GM12801 (cell line): ENCODE measurements around the gene ITPRIPL2.

Source experiments
- TF ChIP-seq, protein P1 (sequence below): IDR thresholded peaks from one replicate; pipeline ENCODE4 v1.5.1; 2011; ENCODE audit warnings: control low read depth; ENCODE audit not compliant: insufficient read length; ENCODE audit errors: extremely low read depth

ITPRIPL2 gene

DNA sequence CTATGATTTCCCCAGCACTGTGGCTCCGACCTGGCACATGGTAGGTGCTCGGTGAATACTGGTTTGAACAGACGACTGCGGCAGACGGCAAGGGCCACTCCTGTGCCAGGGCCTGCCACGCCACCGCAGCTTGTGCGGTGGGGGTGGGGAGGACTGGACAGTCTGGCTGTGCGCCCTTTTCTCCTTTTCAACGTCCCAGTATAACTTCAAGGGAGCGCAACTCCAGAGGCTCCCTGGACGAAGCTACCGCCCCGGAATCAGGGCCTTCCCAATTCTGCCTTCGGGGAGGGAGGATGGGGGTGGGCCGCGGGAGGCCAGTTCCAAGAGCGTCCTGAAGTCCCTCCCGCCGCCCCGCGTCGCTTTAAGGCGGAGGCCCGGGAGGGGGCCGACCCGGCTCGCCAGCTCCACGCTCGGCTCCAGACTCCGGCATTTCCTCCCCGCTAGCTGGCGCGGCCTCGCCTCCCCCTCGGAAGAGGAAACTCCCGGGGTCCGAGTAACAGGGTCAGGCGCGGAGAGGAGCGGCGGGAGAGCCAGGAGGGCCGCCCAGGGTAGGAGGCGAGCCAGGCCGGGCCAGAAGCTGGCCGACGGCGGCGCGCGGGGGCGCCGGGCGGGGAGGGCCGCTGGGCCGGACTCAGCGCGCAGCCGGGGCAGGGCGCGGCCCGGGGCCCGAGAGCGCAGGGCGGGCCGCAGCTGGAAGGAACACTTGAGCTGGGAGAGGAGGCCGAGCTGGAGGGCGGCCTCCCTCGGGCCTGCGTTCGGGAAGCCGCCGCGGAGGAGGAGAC, at the start of gene ITPRIPL2:
ITPRIPL2 (plus strand) TSS at position 388 of the 782 bp plus-strand sequence. CDS start 498 bp downstream, outside the sequence.
- TF ChIP-seq, protein P1, sequence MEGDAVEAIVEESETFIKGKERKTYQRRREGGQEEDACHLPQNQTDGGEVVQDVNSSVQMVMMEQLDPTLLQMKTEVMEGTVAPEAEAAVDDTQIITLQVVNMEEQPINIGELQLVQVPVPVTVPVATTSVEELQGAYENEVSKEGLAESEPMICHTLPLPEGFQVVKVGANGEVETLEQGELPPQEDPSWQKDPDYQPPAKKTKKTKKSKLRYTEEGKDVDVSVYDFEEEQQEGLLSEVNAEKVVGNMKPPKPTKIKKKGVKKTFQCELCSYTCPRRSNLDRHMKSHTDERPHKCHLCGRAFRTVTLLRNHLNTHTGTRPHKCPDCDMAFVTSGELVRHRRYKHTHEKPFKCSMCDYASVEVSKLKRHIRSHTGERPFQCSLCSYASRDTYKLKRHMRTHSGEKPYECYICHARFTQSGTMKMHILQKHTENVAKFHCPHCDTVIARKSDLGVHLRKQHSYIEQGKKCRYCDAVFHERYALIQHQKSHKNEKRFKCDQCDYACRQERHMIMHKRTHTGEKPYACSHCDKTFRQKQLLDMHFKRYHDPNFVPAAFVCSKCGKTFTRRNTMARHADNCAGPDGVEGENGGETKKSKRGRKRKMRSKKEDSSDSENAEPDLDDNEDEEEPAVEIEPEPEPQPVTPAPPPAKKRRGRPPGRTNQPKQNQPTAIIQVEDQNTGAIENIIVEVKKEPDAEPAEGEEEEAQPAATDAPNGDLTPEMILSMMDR = no peak

DNA sequence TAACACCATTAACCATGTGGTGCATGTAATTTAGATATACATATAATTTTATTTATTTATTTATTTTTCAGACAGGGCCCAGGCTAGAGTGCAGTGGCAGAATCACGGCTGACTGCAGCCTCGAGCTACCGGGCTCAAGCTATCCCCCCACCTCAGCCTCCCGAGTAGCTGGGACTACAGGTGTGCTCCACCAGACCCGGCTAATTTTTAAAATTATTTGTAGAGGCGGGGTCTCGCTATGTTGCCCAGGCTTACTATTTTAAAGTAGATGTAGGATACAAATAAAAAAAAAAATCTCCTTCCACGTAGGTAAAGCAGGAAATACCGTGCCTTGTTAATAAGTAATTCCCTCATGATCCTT, 46.8 kb upstream of the ITPRIPL2 start:
- TF ChIP-seq, protein P1 = no peak

DNA sequence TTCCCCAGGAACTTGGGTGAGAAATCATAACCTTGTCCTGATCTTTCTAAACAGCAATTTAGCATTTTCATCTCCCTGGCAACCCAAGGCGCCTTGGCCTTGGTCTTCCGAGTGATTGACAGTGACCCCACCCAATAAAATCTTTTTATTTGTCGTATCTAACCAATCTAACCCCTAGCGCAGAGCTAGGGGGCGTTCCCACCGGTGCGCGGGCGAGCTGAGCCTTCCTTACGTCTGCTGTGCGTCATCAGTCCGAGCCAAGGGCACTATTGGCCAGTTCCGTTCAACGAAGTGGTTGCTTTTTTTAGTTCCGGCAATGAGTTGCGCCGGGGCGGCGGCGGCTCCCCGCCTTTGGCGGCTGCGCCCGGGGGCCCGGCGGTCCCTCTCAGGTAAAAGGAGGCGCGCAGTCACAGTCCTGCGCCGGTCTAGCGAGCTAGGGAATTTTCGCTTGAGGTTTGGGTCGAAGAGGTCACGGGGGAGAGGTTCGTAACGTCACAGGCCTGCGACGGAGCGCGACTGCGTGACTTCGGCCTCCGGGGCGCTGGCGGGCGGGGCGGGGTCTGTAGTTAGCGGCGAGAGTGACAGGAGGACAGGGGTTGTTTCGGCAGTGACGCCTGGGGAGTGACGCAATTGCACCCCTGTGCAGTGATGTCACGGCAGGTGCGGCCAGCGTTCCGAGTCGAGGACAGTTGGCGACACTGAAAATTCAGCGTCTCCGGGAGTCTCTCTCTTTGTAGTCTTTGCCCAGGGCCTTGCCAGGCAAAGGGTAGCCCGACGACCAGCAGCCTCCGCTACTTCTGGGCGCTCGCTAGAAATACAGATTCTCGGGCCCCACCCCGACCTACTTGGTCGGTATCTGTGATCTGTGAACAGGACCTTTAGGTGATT, 46.2 kb upstream of the ITPRIPL2 start, which contains the start of gene COQ7:
COQ7 (plus strand) TSS at position 266 of the 888 bp plus-strand sequence; CDS start at position 317, 51 bp downstream.
- TF ChIP-seq, protein P1 = no peak

DNA sequence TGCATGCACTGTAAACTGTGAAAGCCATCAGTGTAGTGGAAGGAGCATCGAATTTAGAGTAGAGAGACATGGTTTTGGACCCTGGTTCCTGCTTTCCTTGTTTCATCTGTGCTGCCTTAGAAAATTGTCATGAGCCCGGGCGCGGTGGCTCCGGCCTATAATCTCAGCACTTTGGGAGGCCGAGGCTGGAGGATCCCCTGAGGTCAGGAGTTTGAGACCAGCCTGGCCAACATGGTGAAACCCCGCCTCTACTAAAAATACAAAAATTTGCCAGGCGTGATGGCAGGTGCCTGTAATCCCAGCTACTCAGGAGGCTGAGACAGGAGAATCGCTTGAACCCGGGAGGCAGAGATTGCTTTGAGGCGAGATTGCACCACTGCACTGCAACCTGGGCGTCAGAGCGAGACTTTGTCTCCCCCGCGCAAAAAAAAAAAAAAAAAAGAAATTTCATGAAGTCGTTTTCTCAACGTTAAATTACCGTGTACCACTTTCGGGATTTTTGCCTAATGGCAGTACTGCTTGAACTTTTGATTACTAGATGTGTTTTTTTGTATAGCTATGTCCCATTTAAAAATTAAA, 45.4 kb upstream of the ITPRIPL2 start:
- TF ChIP-seq, protein P1 = no peak

DNA sequence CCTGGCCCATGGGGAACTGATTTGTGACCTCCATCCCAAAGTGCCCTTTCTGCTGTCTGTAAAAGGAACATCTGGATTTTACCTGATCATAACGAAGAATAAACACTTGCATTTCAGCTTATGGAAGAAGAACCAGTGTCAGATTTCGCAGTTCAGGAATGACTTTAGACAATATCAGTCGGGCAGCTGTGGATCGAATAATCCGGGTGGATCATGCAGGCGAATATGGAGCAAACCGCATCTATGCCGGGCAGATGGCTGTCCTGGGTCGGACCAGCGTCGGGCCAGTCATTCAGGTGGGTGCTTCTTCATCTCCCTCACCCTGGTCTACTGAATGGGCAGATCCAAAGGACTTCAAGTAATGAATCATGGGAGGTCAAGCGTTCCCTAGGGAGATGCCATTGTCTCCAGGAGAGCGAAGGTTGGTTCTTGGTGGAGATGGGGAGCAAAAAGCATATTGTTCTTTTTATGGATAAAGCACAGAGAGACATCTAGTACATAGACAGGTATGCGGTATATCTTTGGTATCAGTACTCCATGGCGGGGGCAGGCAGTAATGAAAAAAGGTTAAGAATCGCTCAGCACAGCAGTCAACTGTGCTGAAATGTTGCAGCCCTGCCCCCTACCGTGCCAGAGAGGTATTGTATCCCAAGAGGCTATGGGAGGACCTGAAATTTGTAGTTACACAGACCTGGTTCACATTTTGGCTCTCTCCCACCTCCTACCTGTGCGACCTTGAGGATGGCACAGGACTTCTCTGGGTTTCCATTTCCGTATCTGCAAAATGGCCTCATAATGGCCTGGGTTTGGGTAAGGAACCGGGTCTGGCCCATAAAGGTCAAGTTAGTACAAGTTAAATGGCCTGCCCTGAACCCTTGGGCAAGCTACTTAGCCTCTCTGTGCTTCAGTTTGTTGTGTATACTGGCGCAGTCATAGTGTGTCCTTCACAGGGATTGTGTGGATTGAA, 41.7 kb upstream of the ITPRIPL2 start:
- TF ChIP-seq, protein P1 = peak; percentile 18

DNA sequence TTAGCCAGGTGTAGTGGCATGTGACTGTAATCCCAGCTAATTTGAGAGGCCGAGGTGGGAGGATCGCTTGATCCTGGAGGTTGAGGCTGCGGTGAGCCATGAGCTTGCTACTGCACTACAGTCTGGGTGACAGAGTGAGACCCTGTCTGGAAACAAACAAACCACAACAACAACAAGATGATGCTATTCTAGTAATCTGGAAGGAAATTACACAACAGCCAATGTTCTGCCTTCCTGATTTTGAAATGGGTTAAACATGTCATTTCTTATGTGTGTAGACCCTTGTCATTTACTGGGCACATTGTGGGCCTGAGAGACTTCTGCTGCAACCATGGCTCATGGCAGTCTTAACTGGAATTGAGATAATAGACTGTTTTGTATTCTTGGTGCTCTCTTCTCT, 40.4 kb upstream of the ITPRIPL2 start:
- TF ChIP-seq, protein P1 = no peak
